ENCODE results near the gene DCTN1. TPM values are rescaled to one million over a fixed set of nuclear protein-coding genes. Genes with fewer than 3 reads are reported as not detected.

DCTN1 gene
- total RNA-seq, 2 donors from 2014 or later: 159 to 213 TPM

DNA sequence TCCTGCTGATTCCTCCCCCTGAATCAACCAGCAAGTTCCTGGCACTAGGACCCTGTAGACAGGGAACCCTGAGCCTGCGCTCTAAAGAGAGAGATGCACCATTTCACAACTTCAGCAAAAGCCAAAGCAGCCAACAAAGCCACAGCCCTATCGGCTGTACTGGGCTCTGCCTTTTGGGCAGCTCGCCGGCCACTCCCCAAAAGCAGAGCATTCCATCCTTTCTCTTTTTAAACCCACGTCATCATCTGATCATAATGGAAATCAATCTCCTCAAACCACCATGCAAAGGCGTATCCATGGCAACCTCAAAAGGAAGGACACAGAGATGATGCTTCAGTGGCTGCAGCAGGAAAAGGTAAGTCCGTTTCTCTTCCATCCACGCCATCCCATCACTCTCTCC, 5.3 kb upstream of the DCTN1 start:
- Histone ChIP-seq H3K36me3 (ENCODE audit: control insufficient read depth, insufficient read depth, low read length) (peaks cover 28% of the 10 kb centered on the region), H3K27me3 (ENCODE audit: control insufficient read depth, insufficient read depth, low read length, poor library complexity, severe bottlenecking) (no peaks in the 10 kb centered on the region), H3K27ac (ENCODE audit: low read depth, low read length) (no peak overlapping the region), H3K4me1 (ENCODE audit: control insufficient read depth, insufficient read depth, low read length) (peaks cover 4% of the 10 kb centered on the region), H3K4me3 (ENCODE audit: low read length) (no peak overlapping the region), H3K9ac (ENCODE audit: extremely low read depth, low read length, poor library complexity, severe bottlenecking) (no peak overlapping the region), H3K9me3 (ENCODE audit: control insufficient read depth, low read length) (no peaks in the 10 kb centered on the region)
- Mint-ChIP-seq H3K27me3 (ENCODE audit: insufficient read depth) (no peaks in the 10 kb centered on the region), H3K27ac (no peak overlapping the region), H3K4me3 (no peak overlapping the region), H3K36me3 (ENCODE audit: low read depth) (peaks cover 9% of the 10 kb centered on the region), H3K9me3 (no peaks in the 10 kb centered on the region), H3K4me1 (peaks cover 12% of the 10 kb centered on the region)
- 82 to 92% methylated on average over 3 to 8 of the region's 8 CpGs for WGBS, 2 experiments (ENCODE audit: insufficient coverage in 1 of 2, insufficient read length in 1 of 2)
- no peak for DNase-seq
- TF ChIP-seq, protein P1, sequence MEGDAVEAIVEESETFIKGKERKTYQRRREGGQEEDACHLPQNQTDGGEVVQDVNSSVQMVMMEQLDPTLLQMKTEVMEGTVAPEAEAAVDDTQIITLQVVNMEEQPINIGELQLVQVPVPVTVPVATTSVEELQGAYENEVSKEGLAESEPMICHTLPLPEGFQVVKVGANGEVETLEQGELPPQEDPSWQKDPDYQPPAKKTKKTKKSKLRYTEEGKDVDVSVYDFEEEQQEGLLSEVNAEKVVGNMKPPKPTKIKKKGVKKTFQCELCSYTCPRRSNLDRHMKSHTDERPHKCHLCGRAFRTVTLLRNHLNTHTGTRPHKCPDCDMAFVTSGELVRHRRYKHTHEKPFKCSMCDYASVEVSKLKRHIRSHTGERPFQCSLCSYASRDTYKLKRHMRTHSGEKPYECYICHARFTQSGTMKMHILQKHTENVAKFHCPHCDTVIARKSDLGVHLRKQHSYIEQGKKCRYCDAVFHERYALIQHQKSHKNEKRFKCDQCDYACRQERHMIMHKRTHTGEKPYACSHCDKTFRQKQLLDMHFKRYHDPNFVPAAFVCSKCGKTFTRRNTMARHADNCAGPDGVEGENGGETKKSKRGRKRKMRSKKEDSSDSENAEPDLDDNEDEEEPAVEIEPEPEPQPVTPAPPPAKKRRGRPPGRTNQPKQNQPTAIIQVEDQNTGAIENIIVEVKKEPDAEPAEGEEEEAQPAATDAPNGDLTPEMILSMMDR (conservative IDR thresholded peaks at IDR 0.05): no peak

DNA sequence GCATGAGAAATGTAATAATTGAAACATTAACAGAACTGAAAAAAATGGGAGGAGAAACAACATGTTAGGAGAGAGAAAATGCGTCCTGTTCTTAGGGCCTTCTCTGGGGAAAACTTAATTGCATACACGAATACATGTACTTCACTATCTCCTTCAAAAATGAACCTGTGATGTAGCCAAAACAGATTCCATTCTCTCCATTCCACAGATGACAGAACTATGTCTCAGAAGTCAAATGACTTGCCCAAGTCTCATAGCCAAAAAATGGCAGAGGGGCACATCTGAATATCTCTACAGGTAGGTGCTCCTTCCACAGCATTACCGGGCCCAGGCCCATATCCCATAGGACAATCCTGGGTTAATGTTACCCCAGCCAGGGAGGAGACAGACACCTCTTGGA, 3.9 kb upstream of the DCTN1 start:
- H3K4me1 Mint-ChIP-seq: peaks cover 23% of the 10 kb centered on the region
- no peak overlapping the region for H3K4me3 ChIP-seq (ENCODE audit: low read length)
- H3K36me3 Mint-ChIP-seq (ENCODE audit: low read depth): peaks cover 9% of the 10 kb centered on the region
- H3K4me1 ChIP-seq (ENCODE audit: control insufficient read depth, insufficient read depth, low read length): peaks cover 6% of the 10 kb centered on the region
- H3K27me3 ChIP-seq (ENCODE audit: control insufficient read depth, insufficient read depth, low read length, poor library complexity, severe bottlenecking): no peaks in the 10 kb centered on the region
- peaks cover 28% of the 10 kb centered on the region for H3K36me3 ChIP-seq (ENCODE audit: control insufficient read depth, insufficient read depth, low read length)
- H3K4me3 Mint-ChIP-seq: no peak overlapping the region
- TF ChIP-seq, protein P1 (conservative IDR thresholded peaks at IDR 0.05): no peak
- H3K27ac Mint-ChIP-seq: no peak overlapping the region
- H3K9me3 Mint-ChIP-seq: no peaks in the 10 kb centered on the region
- H3K9me3 ChIP-seq (ENCODE audit: control insufficient read depth, low read length): no peaks in the 10 kb centered on the region
- H3K9ac ChIP-seq (ENCODE audit: extremely low read depth, low read length, poor library complexity, severe bottlenecking): no peak overlapping the region
- H3K27me3 Mint-ChIP-seq (ENCODE audit: insufficient read depth): no peaks in the 10 kb centered on the region
- H3K27ac ChIP-seq (ENCODE audit: low read depth, low read length): no peak overlapping the region
- WGBS, 2 experiments (ENCODE audit: insufficient coverage in 1 of 2, insufficient read length in 1 of 2): 94 to 100% methylated on average over 1 to 3 of the region's 3 CpGs
- no peak for DNase-seq

DNA sequence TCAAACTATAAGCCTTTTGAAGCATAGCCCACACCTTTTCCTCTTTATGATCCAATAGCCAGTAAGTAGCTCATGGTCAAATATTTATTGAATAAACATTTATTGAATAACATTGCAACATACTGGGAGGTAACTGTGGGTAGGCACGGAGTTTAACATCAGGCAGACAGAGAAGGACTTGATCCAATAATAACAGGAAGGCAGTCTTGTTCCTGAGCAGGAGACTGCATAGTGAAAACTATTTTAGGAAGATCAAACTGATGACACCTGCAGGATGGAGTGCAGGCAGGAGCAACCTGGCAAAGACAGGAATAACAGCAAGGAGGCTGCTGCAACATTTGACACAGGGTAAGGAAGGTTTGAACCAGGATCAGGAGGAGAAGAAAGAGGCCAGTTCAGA, 3.1 kb upstream of the DCTN1 start:
- Histone ChIP-seq H3K27ac (ENCODE audit: low read depth, low read length) (no peak overlapping the region), H3K9me3 (ENCODE audit: control insufficient read depth, low read length) (no peaks in the 10 kb centered on the region), H3K27me3 (ENCODE audit: control insufficient read depth, insufficient read depth, low read length, poor library complexity, severe bottlenecking) (no peaks in the 10 kb centered on the region), H3K4me3 (ENCODE audit: low read length) (no peak overlapping the region), H3K36me3 (ENCODE audit: control insufficient read depth, insufficient read depth, low read length) (peaks cover 25% of the 10 kb centered on the region), H3K9ac (ENCODE audit: extremely low read depth, low read length, poor library complexity, severe bottlenecking) (no peak overlapping the region), H3K4me1 (ENCODE audit: control insufficient read depth, insufficient read depth, low read length) (peaks cover 6% of the 10 kb centered on the region)
- TF ChIP-seq, protein P1 (conservative IDR thresholded peaks at IDR 0.05): no peak
- DNase-seq: no peak
- 97% methylated on average over 1 of the region's 1 CpG; no CpG with 5 or more reads in 1 of the 2 experiments for WGBS, 2 experiments (ENCODE audit: insufficient coverage in 1 of 2, insufficient read length in 1 of 2)
- peaks cover 30% of the 10 kb centered on the region for H3K4me1 Mint-ChIP-seq
- no peak overlapping the region for H3K4me3 Mint-ChIP-seq
- H3K9me3 Mint-ChIP-seq: no peaks in the 10 kb centered on the region
- H3K27me3 Mint-ChIP-seq (ENCODE audit: insufficient read depth): no peaks in the 10 kb centered on the region
- no peak overlapping the region for H3K27ac Mint-ChIP-seq
- H3K36me3 Mint-ChIP-seq (ENCODE audit: low read depth): peaks cover 9% of the 10 kb centered on the region
